PC-9 (cell line): ENCODE data around the gene SF3B5.

Experiments used
- EZH2 ChIP-seq: fragments of 200-600 bp; sonication (generic); IDR thresholded peaks from 2 replicates; pipeline ENCODE4 v1.8.0; 2017; ENCODE audit warnings: antibody characterized with exemption, low read depth
- TF ChIP-seq, protein P1 (sequence below): fragments of 200-600 bp; sonication (generic); conservative IDR thresholded peaks from 2 replicates; pipeline ENCODE4 v1.6.1; 2017; ENCODE audit warnings: mixed run types, antibody characterized with exemption, mild to moderate bottlenecking, moderate library complexity

- TF ChIP-seq, protein P1, sequence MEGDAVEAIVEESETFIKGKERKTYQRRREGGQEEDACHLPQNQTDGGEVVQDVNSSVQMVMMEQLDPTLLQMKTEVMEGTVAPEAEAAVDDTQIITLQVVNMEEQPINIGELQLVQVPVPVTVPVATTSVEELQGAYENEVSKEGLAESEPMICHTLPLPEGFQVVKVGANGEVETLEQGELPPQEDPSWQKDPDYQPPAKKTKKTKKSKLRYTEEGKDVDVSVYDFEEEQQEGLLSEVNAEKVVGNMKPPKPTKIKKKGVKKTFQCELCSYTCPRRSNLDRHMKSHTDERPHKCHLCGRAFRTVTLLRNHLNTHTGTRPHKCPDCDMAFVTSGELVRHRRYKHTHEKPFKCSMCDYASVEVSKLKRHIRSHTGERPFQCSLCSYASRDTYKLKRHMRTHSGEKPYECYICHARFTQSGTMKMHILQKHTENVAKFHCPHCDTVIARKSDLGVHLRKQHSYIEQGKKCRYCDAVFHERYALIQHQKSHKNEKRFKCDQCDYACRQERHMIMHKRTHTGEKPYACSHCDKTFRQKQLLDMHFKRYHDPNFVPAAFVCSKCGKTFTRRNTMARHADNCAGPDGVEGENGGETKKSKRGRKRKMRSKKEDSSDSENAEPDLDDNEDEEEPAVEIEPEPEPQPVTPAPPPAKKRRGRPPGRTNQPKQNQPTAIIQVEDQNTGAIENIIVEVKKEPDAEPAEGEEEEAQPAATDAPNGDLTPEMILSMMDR = no peak
- TF ChIP-seq EZH2 = no peak
Observed at GRCh38 chr6:144077871-144078270, 17.5 kb downstream of the SF3B5 start.
